GM23338 (cell line): ENCODE results near the gene PLPP7. TPM values are rescaled to one million over a fixed set of nuclear protein-coding genes. Genes with fewer than 3 reads are reported as not detected.

Experiments
- ATAC-seq: fragments of 200-7000 bp; cut with Tn5 transposase; 3 replicates; pipeline ENCODE4 v1.9.1; 2020
- DNase-seq: peaks from one replicate; pipeline ENCODE4 v3.0.0-alpha.2; 2015; ENCODE audit warnings: low spot score
- H2AFZ ChIP-seq: fragments of 200-600 bp; sonication (generic); 2 replicates; pipeline ENCODE4 v1.8.0; 2016; ENCODE audit warnings: antibody characterized with exemption, mild to moderate bottlenecking, moderate library complexity
- H3F3A ChIP-seq: fragments of 200-600 bp; sonication (generic); replicated peaks from 2 replicates; pipeline ENCODE4 v1.8.0; 2017; ENCODE audit warnings: antibody characterized with exemption, mixed run types, low read depth
- H3K27ac ChIP-seq: fragments of 200-600 bp; sonication (generic); 2 replicates; pipeline ENCODE4 v1.6.1; 2016; ENCODE audit warnings: low read depth
- H3K27me3 ChIP-seq: fragments of 200-600 bp; sonication (generic); 2 replicates; pipeline ENCODE4 v1.8.0; 2016; ENCODE audit warnings: mild to moderate bottlenecking, mixed run types, moderate library complexity; ENCODE audit not compliant: insufficient read depth
- H3K36me3 ChIP-seq: fragments of 200-600 bp; sonication (generic); 2 replicates; pipeline ENCODE4 v1.8.0; 2016; ENCODE audit warnings: mild to moderate bottlenecking; ENCODE audit not compliant: insufficient read depth
- H3K4me1 ChIP-seq: fragments of 200-600 bp; sonication (generic); 2 replicates; pipeline ENCODE4 v1.8.0; 2016; ENCODE audit warnings: mild to moderate bottlenecking, moderate library complexity; ENCODE audit not compliant: insufficient read depth
- H3K4me2 ChIP-seq: fragments of 200-600 bp; sonication (generic); 2 replicates; pipeline ENCODE4 v1.7.1; 2017; ENCODE audit warnings: mixed run types
- H3K4me3 ChIP-seq: fragments of 200-600 bp; sonication (generic); 2 replicates; pipeline ENCODE4 v1.6.1; 2016; ENCODE audit warnings: mixed run types
- H3K79me2 ChIP-seq: fragments of 200-600 bp; sonication (generic); replicated peaks from 2 replicates; pipeline ENCODE4 v1.8.0; 2017; ENCODE audit warnings: mild to moderate bottlenecking; ENCODE audit not compliant: insufficient read depth
- H3K9me2 ChIP-seq: fragments of 200-600 bp; sonication (generic); 2 replicates; pipeline ENCODE4 v1.8.0; 2017; ENCODE audit not compliant: insufficient read depth
- H4K20me1 ChIP-seq: fragments of 200-600 bp; sonication (generic); replicated peaks from 2 replicates; pipeline ENCODE4 v1.8.0; 2017; ENCODE audit warnings: mild to moderate bottlenecking; ENCODE audit not compliant: insufficient read depth
- H3K27ac Mint-ChIP-seq: 2 replicates; pipeline ENCODE4 v1.8.0; 2020; ENCODE audit warnings: inconsistent platforms, mild to moderate bottlenecking, moderate library complexity, mixed read lengths
- H3K27me3 Mint-ChIP-seq: 3 replicates; pipeline ENCODE4 v1.8.0; 2022; ENCODE audit warnings: low read depth, mild to moderate bottlenecking, moderate library complexity, mixed read lengths, inconsistent platforms; ENCODE audit not compliant: insufficient read depth, poor library complexity
- H3K36me3 Mint-ChIP-seq: 3 replicates; pipeline ENCODE4 v1.8.0; 2021; ENCODE audit warnings: low read depth, mild to moderate bottlenecking, inconsistent platforms, moderate library complexity, mixed read lengths
- H3K4me1 Mint-ChIP-seq: 3 replicates; pipeline ENCODE4 v1.8.0; 2020; ENCODE audit warnings: mild to moderate bottlenecking, inconsistent platforms, mixed read lengths
- H3K4me3 Mint-ChIP-seq: 3 replicates; pipeline ENCODE4 v1.8.0; 2021; ENCODE audit warnings: moderate library complexity, mild to moderate bottlenecking, inconsistent platforms, mixed read lengths
- H3K9me3 Mint-ChIP-seq: 3 replicates; pipeline ENCODE4 v1.8.0; 2020; ENCODE audit warnings: moderate library complexity, mild to moderate bottlenecking, inconsistent platforms, mixed read lengths
- CREB1 ChIP-seq: fragments of 250-450 bp; sonication (Bioruptor Pico); IDR thresholded peaks from 2 replicates; pipeline ENCODE4 v1.5.0; 2020; ENCODE audit warnings: low read depth, mild to moderate bottlenecking, moderate library complexity
- CTCF ChIP-seq, 2 experiments: fragments of 200-600 bp in 1 of 2; sonication (generic) in 1 of 2; conservative IDR thresholded peaks; 2 replicates each; pipeline versions ENCODE4 v1.5.1 to v1.6.1; 2016 to 2017; ENCODE audit warnings: antibody characterized with exemption in 2 of 2, low read depth in 2 of 2, mild to moderate bottlenecking in 2 of 2, moderate library complexity in 1 of 2
- ETS1 ChIP-seq: IDR thresholded peaks from 2 replicates; pipeline ENCODE4 v1.6.1; 2016; ENCODE audit warnings: antibody characterized with exemption
- EZH2 ChIP-seq: fragments of 200-600 bp; sonication (generic); IDR thresholded peaks from one replicate; pipeline ENCODE4 v1.8.0; 2017; ENCODE audit warnings: antibody characterized with exemption, mild to moderate bottlenecking, low read depth; ENCODE audit not compliant: unreplicated experiment
- EZH2phosphoT487 ChIP-seq: fragments of 200-600 bp; sonication (generic); IDR thresholded peaks from one replicate; pipeline ENCODE4 v1.8.1; 2018; ENCODE audit warnings: antibody characterized with exemption; ENCODE audit not compliant: unreplicated experiment
- JUNB ChIP-seq: IDR thresholded peaks from one replicate; pipeline ENCODE4 v1.6.1; 2016; ENCODE audit warnings: antibody characterized with exemption; ENCODE audit not compliant: unreplicated experiment
- NANOG ChIP-seq: IDR thresholded peaks from 2 replicates; pipeline ENCODE4 v1.6.1; 2016; ENCODE audit warnings: antibody characterized with exemption, borderline replicate concordance
- POLR2AphosphoS5 ChIP-seq: IDR thresholded peaks from 2 replicates; pipeline ENCODE4 v1.6.1; 2016; ENCODE audit warnings: antibody characterized with exemption, low read depth
- REST ChIP-seq: IDR thresholded peaks from one replicate; pipeline ENCODE4 v1.6.1; 2018; ENCODE audit warnings: antibody characterized with exemption; ENCODE audit not compliant: unreplicated experiment
- STAT1 ChIP-seq: IDR thresholded peaks from one replicate; pipeline ENCODE4 v1.6.1; 2016; ENCODE audit warnings: antibody characterized with exemption; ENCODE audit not compliant: unreplicated experiment
- ZNF114 ChIP-seq: fragments of 250-450 bp; sonication (Bioruptor Pico); IDR thresholded peaks from 2 replicates; pipeline ENCODE4 v1.5.0; 2020; ENCODE audit warnings: mild to moderate bottlenecking, moderate library complexity
- ZNF331 ChIP-seq: fragments of 250-450 bp; sonication (Bioruptor Pico); IDR thresholded peaks from 2 replicates; pipeline ENCODE4 v1.5.0; 2020; ENCODE audit warnings: low read depth, mild to moderate bottlenecking, moderate library complexity
- ZNF462 ChIP-seq: fragments of 250-450 bp; sonication (Bioruptor Pico); IDR thresholded peaks from 2 replicates; pipeline ENCODE4 v1.5.0; 2020; ENCODE audit warnings: mild to moderate bottlenecking, moderate library complexity
- polyA plus RNA-seq: library from polyadenylated mRNA; unstranded; fragments of >200 nt; fragmentation: Nextera tagmentation; extraction: Ambion mirVana; gene quantifications from 2 replicates; pipeline ENCODE4 v1.2.1, GENCODE V29; 2016
- total RNA-seq: library from RNA; depleted of rRNA; stranded (reverse); fragments of >200 nt; shearing (Covaris generic); gene quantifications from 2 replicates; pipeline ENCODE4 v1.2.3, GENCODE V29; 2014

PLPP7 gene
- total and polyA plus RNA-seq, 2 experiments from 2014 or later = 1.6 to 2.4 TPM

- DNase-seq (peak; percentile 1), ATAC-seq (no peak)
- Histone ChIP-seq H2AFZ (no peak overlapping the region), H3K36me3 (no peaks in the 10 kb centered on the region), H3F3A (0 out of 2 replicates have a peak, but pooled peaks cover 13% of the 10 kb centered on the region), H3K27ac (no peak overlapping the region), H3K9me2 (no peaks in the 10 kb centered on the region), H3K4me3 (no peak overlapping the region), H4K20me1 (no peaks in the 10 kb centered on the region), H3K79me2 (no peaks in the 10 kb centered on the region), H3K4me2 (no peak overlapping the region), H3K27me3 (no peaks in the 10 kb centered on the region), H3K4me1 (no peaks in the 10 kb centered on the region)
- peaks cover 14% of the 10 kb centered on the region for H3K27me3 Mint-ChIP-seq
- H3K4me3 Mint-ChIP-seq = no peak overlapping the region
- TF ChIP-seq CREB1 (CRISPR knock-in tag) = no peak
- TF ChIP-seq NANOG = no peak
- TF ChIP-seq ZNF114 (CRISPR knock-in tag) = no peak
- no peak for TF ChIP-seq JUNB
- TF ChIP-seq EZH2phosphoT487 = no peak
- no peak for TF ChIP-seq ETS1
- TF ChIP-seq EZH2 = no peak
- no peak for TF ChIP-seq ZNF331 (CRISPR knock-in tag)
- no peak for TF ChIP-seq REST
- TF ChIP-seq ZNF462 (CRISPR knock-in tag) = no peak
- TF ChIP-seq CTCF (conservative IDR thresholded peaks at IDR 0.05; ENCODE audit: low read depth in 2 of 2) = no peak
- TF ChIP-seq POLR2AphosphoS5 = no peak
- no peak for TF ChIP-seq STAT1
- H3K27ac Mint-ChIP-seq = no peak overlapping the region
- no peaks in the 10 kb centered on the region for H3K9me3 Mint-ChIP-seq
- peaks cover 22% of the 10 kb centered on the region for H3K4me1 Mint-ChIP-seq
- no peaks in the 10 kb centered on the region; the same call in 2 of the 3 replicates for H3K36me3 Mint-ChIP-seq
These were observed 32.1 kb upstream of the PLPP7 start for GRCh38 chr9:131257266-131258025.
